Small intestine (tissue), 7 donors: ENCODE data around the gene ADCY9. TPM values are rescaled to one million over a fixed set of nuclear protein-coding genes. Genes with fewer than 3 reads are reported as not detected.
A peak's percentile ranks its signal among the peaks of the same experiment; 100 is the strongest.

Experiments
- DNase-seq, 2 donors: peaks; one replicate each; pipeline versions ENCODE4 v3.0.0 to v3.0.0-alpha.2; 2013
- FAIRE-seq: peaks from 2 replicates; lab custom pipeline; 2012; peaks lifted over from hg19 to GRCh38; lab: Jason Lieb, UNC
- H3K27ac ChIP-seq, 3 donors: one replicate each; pipeline ENCODE4 v1.5.1; 2013; ENCODE audit warnings: low read length in 2 of 3, mild to moderate bottlenecking in 2 of 3, control low read depth in 1 of 3, inconsistent platforms in 1 of 3, low read depth in 1 of 3, moderate library complexity in 1 of 3
- H3K27me3 ChIP-seq, 3 donors: one replicate each; pipeline ENCODE4 v1.6.1; 2013; ENCODE audit warnings: low read length in 3 of 3, inconsistent platforms in 1 of 3; ENCODE audit not compliant: control insufficient read depth in 3 of 3, insufficient read depth in 3 of 3
- H3K36me3 ChIP-seq, 3 donors: one replicate each; pipeline ENCODE4 v1.6.1; 2013; ENCODE audit warnings: low read length in 3 of 3, inconsistent platforms in 1 of 3, low read depth in 1 of 3, mild to moderate bottlenecking in 1 of 3, moderate library complexity in 1 of 3; ENCODE audit not compliant: control insufficient read depth in 3 of 3, insufficient read depth in 2 of 3
- H3K4me1 ChIP-seq, 3 donors: one replicate each; pipeline ENCODE4 v1.6.1; 2013; ENCODE audit warnings: low read length in 2 of 3, inconsistent platforms in 1 of 3, low read depth in 1 of 3, mild to moderate bottlenecking in 1 of 3, moderate library complexity in 1 of 3; ENCODE audit not compliant: control insufficient read depth in 3 of 3, insufficient read depth in 2 of 3
- H3K4me3 ChIP-seq, 3 donors: one replicate each; pipeline ENCODE4 v1.5.1; 2013; ENCODE audit warnings: low read length in 3 of 3, control low read depth in 1 of 3, inconsistent platforms in 1 of 3, low read depth in 1 of 3, mild to moderate bottlenecking in 1 of 3, moderate library complexity in 1 of 3
- H3K9me3 ChIP-seq, 2 donors: one replicate each; pipeline ENCODE4 v1.6.1; 2013; ENCODE audit warnings: low read depth in 1 of 2, low read length in 1 of 2; ENCODE audit not compliant: control insufficient read depth in 2 of 2, insufficient read depth in 1 of 2
- WGBS, 3 donors: extraction: QIAGEN DNeasy Blood & Tissue Kit; methylation state at CpG; one replicate each; pipeline ENCODE4 v1.1.7; 2013; 5-methylcytosine and 5-hydroxymethylcytosine counted together
- polyA plus RNA-seq, 4 donors: library from polyadenylated mRNA; stranded (reverse) in 3 of 4; unstranded in 1 of 4; fragments of 200-250 nt in 3 of 4; fragments of 120-200 nt in 1 of 4; gene quantifications; one replicate each; pipeline versions ENCODE4 v1.2.1 to v1.2.3, GENCODE V29; 2013
- donor health status: healthy with polysubstance abuse.
- donor health status: control.
- donor health status: control.
- donor health status: Bipolar disorder and iron deficiency.
- donor health status: healthy.

ADCY9 gene
- polyA plus RNA-seq, 4 donors: 4.3 to 10.7 (median 8.0) TPM

DNA sequence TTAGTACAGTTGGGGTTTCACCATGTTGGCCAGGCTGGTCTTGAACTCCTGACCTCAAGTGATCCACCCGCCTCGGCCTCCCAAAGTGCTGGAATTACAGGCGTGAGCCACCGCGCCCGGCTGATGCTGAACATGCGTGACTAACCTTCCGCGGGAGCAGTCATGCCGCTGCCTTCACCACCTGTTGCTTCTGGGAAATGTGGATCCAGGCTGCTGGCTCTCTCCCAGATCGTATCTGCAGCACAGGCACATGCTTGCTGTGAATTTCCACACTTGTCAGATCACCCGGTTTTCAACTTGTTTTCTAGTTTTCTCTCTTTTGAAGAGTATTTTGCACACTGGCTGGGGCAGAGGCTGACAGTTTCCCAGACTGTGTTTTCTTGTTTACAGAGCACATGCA, 97.9 kb downstream of the ADCY9 start:
- no peak overlapping the region for H3K4me3 ChIP-seq
- peaks cover 0 to 29% (median 0%) of the 10 kb centered on the region in 3 donors for H3K4me1 ChIP-seq
- peak in 1 of 2 donors; percentile 49 for DNase-seq
- 43 to 66% (median 45%) methylated on average over 12 of the region's 12 CpGs for WGBS, 3 donors
- FAIRE-seq: no peak
- peaks cover 0 to 3% (median 0%) of the 10 kb centered on the region in 3 donors for H3K36me3 ChIP-seq
- no peaks in the 10 kb centered on the region for H3K27me3 ChIP-seq
- no peaks in the 10 kb centered on the region for H3K9me3 ChIP-seq
- H3K27ac ChIP-seq: no peak overlapping the region

DNA sequence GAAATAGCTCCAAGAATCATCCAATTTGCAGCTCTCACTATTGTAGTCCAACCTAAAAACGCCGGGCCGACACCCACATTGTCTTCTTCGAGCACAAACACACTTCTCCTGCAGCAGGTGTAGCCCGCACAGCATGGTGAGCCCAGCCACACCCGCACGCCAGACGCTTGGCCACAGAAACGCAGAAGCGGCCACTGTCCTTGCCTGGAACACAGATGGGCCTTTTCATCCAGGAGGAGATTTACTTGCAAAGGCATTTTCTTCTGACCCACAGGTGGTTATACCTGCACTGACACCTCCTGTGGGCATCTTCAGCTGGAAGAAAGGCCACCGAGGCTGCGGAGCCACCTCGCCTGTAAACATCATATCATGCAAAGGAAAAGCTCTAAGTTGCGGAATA, 98.4 kb downstream of the ADCY9 start:
- H3K27ac ChIP-seq: no peak overlapping the region
- DNase-seq (no peak), FAIRE-seq (no peak)
- WGBS, 3 donors: 75 to 85% (median 77%) methylated on average over 14 of the region's 14 CpGs
- no peaks in the 10 kb centered on the region for H3K27me3 ChIP-seq
- H3K36me3 ChIP-seq: peaks cover 0 to 3% (median 0%) of the 10 kb centered on the region in 3 donors
- H3K9me3 ChIP-seq: no peaks in the 10 kb centered on the region
- H3K4me1 ChIP-seq: peaks cover 0 to 32% (median 0%) of the 10 kb centered on the region in 3 donors
- no peak overlapping the region for H3K4me3 ChIP-seq

DNA sequence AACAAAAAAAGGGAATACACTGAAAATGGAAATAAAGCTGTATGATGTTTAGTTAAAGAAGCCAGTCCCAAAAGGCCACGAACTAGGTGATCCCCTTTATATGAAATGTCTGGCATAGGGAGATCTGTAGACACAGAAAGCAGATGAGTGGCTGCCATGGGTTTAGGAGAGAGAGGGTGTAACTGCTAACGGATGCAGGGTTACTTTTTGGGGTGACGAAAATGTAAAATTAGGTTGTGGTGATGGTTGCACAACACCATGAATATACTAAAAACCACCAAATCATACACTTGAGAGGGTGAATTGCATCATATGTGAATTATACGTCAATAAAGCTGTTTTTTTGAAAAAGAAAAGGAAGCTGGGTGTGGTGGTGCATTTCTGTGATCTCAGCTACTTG, 99.6 kb downstream of the ADCY9 start:
- H3K9me3 ChIP-seq: no peaks in the 10 kb centered on the region
- no peak for DNase-seq
- H3K27ac ChIP-seq: no peak overlapping the region
- H3K4me1 ChIP-seq: peaks cover 0 to 40% (median 0%) of the 10 kb centered on the region in 3 donors
- H3K36me3 ChIP-seq: peaks cover 0 to 3% (median 0%) of the 10 kb centered on the region in 3 donors
- WGBS, 3 donors: 57 to 70% (median 63%) methylated on average over 4 of the region's 4 CpGs
- H3K27me3 ChIP-seq: no peaks in the 10 kb centered on the region
- no peak for FAIRE-seq
- H3K4me3 ChIP-seq: no peak overlapping the region

DNA sequence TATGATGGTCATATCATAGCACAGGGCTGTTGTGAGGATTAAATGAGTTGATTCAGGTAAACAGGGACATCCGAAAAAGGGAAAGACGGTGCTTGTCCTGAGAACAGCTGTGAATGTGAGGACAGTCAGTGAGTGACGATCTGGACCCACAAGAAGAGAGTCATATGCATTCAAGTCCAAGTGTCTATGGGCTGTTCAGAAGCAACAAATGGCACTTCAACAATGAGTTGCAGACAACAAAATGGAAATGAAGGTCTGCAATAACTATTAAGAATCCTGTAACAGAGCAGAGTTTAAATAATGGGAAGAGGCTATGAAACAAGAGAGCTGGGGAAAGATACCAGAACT, 100.3 kb downstream of the ADCY9 start:
- Histone ChIP-seq H3K27ac (peak overlapping the region in 2 of 3 donors; percentile 83 to 92), H3K4me1 (peaks cover 0 to 42% (median 4%) of the 10 kb centered on the region in 3 donors), H3K9me3 (no peaks in the 10 kb centered on the region), H3K4me3 (no peak overlapping the region), H3K27me3 (no peaks in the 10 kb centered on the region), H3K36me3 (peaks cover 0 to 3% (median 0%) of the 10 kb centered on the region in 3 donors)
- 56 to 75% (median 66%) methylated on average over 3 of the region's 3 CpGs for WGBS, 3 donors
- no peak for FAIRE-seq
- no peak for DNase-seq

DNA sequence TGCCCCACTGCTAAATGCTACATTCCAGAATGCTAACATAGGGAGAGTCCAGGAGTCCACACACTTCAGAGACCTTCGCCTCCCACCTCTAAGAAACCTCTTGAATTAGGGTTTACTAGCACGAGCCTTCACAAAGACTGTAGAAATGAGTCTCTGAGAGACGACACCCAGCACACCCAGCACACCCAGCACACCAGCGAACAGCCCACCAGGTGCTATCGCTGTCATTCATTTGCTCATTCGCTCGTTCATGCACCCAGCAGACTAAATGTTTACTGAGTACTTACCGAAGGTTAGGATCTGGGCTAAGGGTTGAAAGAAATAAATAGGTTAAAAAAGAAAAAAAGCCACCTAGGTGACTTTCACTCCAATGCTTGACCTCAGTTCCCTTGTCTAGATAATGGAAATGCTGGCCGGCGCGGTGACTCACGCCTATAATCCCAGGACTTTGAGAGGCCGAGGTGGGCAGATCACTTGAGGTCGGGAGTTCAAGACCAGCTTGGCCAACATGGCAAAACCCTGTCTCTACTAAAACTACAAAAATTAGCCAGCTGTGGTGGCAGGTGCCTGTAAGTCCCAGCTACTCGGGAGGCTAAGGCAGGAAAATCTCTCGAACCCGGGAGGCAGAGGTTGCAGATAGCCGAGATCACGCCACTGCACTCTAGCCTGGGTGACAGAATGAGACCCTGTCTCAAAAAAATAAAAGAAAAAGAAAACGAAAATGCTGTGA, 100.8 kb downstream of the ADCY9 start:
- peaks cover 0 to 45% (median 6%) of the 10 kb centered on the region in 3 donors for H3K4me1 ChIP-seq

DNA sequence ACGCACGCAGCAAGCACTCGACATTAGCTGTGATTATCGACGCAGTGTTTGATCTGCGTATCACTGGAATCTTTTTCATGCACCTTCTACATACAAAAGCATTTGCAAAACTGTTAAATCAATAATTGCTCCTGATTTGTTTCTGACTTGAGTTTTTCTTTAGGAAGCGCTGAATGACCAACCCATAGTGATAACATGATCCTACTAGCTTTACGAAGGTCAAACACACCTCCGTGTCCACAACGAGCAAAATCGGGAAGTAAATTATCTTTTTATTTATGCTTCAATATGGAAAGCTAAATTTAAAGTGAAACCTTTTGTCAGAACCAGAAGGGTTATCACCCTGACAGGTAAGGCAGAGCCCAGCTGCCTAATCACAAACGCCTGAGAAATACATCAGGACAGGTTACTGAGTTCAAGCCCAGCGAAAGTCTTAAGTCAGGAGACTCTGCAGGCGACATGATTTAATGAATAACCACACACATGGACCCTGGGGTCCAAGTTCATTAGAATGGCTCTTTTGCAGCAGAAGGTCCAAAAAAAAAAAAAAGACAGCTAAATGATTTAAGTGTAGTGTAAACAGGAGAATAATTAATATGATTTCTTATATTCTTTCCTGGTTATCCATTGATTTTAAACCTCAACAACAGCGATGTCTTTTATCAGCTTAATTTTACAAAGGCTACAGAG, 104.2 kb downstream of the ADCY9 start:
- Histone ChIP-seq H3K27ac (peak overlapping the region; percentile 66 to 72 (median 70)), H3K36me3 (no peaks in the 10 kb centered on the region), H3K9me3 (no peaks in the 10 kb centered on the region), H3K4me1 (peaks cover 0 to 37% (median 6%) of the 10 kb centered on the region in 3 donors), H3K27me3 (no peaks in the 10 kb centered on the region), H3K4me3 (peak overlapping the region in 2 of 3 donors; percentile 12 to 23)
- DNase-seq (peak; percentile 91), FAIRE-seq (peak; percentile 5)
- 22 to 58% (median 38%) methylated on average over 15 of the region's 15 CpGs for WGBS, 3 donors

More for the DNA sequence above, 100.8 kb downstream of the ADCY9 start:
- Histone ChIP-seq H3K27ac (peak overlapping the region; percentile 83 to 92 (median 87)), H3K9me3 (no peaks in the 10 kb centered on the region), H3K27me3 (no peaks in the 10 kb centered on the region), H3K36me3 (peaks cover 0 to 3% (median 0%) of the 10 kb centered on the region in 3 donors), H3K4me3 (no peak overlapping the region)
- 18 to 66% (median 38%) methylated on average over 19 to 20 of the region's 20 CpGs for WGBS, 3 donors
- FAIRE-seq (no peak), DNase-seq (peak; percentile 87 to 90)

DNA sequence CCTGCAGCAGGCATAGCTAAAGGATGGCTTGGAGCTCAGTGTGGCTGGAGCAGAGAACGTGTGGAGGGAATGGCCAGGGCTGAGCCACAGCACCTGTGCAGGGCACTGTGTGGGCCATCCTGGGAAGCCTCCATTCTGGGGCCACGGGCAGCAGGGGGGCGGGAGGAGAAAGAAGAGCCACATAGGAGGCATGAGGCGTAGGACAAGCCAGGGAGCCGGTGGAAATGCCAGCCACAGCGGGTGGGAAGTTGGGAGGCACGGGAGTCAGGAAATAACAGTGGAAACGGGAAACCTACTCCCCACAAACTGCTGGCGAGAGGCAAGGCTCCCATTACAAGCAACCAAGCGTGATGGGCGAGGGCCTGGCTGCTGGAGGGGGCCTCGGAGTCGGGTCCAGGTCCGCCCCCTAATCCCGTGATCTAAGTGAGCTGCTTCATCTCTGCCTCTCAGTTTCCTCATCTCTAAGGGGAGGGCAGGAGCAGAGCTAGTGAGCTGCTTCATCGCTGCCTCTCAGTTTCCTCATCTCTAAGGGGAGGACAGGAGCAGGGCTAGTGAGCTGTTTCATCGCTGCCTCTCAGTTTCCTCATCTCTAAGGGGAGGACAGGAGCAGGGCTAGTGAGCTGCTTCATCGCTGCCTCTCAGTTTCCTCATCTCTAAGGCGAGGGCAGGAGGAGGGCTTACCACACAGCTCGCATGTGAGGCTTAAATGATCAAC, 104.9 kb downstream of the ADCY9 start:
- Histone ChIP-seq H3K27me3 (no peaks in the 10 kb centered on the region), H3K36me3 (no peaks in the 10 kb centered on the region), H3K9me3 (no peaks in the 10 kb centered on the region), H3K4me3 (peak overlapping the region in 2 of 3 donors; percentile 12 to 23), H3K4me1 (peaks cover 0 to 37% (median 6%) of the 10 kb centered on the region in 3 donors), H3K27ac (peak overlapping the region; percentile 66 to 72 (median 66))
- 49 to 58% (median 53%) methylated on average over 20 of the region's 20 CpGs for WGBS, 3 donors
- DNase-seq: no peak
- FAIRE-seq: no peak
